Measurements from ENCODE around the gene WDR74. TPM values are rescaled to one million over a fixed set of nuclear protein-coding genes. Genes with fewer than 3 reads are reported as not detected.

Gene WDR74
- total RNA-seq, 4 donors from 2014 or later, result 66.4 to 133 (median 87.0) TPM

DNA sequence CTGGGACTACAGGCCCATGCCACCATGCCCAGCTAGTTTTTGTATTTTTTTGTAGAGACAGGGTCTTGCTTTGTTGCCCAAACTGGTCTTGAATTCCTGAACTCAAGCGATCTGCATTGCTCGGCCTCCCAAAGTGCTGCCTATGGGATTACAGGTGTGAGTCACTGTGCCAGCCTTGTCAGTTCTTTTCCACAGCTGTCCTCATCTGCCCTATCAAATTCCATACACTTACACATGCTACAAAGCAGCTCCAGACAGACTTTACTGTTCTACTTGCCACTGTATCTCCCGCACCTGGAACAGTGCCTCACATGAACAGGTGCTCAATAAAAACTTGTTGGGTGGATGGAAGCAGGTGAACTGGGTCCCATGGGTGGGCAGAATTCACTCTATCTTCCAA, 15.7 kb downstream of the WDR74 start:
- intact Hi-C loops (cut with DNase I; ENCODE audit: low total_unique reads) (no loop called here), in situ Hi-C loops (cut with MboI; ENCODE audit: low sequenced_read_pairs in 4 of 4) (no loop called here)
- no peak for TF ChIP-seq POLR2A (IDR thresholded peaks at IDR 0.05)
- TF ChIP-seq, protein P1, sequence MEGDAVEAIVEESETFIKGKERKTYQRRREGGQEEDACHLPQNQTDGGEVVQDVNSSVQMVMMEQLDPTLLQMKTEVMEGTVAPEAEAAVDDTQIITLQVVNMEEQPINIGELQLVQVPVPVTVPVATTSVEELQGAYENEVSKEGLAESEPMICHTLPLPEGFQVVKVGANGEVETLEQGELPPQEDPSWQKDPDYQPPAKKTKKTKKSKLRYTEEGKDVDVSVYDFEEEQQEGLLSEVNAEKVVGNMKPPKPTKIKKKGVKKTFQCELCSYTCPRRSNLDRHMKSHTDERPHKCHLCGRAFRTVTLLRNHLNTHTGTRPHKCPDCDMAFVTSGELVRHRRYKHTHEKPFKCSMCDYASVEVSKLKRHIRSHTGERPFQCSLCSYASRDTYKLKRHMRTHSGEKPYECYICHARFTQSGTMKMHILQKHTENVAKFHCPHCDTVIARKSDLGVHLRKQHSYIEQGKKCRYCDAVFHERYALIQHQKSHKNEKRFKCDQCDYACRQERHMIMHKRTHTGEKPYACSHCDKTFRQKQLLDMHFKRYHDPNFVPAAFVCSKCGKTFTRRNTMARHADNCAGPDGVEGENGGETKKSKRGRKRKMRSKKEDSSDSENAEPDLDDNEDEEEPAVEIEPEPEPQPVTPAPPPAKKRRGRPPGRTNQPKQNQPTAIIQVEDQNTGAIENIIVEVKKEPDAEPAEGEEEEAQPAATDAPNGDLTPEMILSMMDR (IDR thresholded peaks at IDR 0.05 in 4 of 5, conservative IDR thresholded peaks at IDR 0.05 in 1 of 5), result no peak
- Histone ChIP-seq H3K27ac (peak overlapping the region in 3 of 4 donors; percentile 17 to 71 (median 65)), H3K27me3 (no peaks in the 10 kb centered on the region), H3K4me1 (peaks cover 0 to 3% of the 10 kb centered on the region in 2 donors), H3K9me3 (no peaks in the 10 kb centered on the region), H3K36me3 (peaks cover 0 to 89% of the 10 kb centered on the region in 2 donors), H3K4me3 (no peak overlapping the region)
- ATAC-seq, result peak; percentile 89 to 97
- DNase-seq, result peak; percentile 36 to 65

DNA sequence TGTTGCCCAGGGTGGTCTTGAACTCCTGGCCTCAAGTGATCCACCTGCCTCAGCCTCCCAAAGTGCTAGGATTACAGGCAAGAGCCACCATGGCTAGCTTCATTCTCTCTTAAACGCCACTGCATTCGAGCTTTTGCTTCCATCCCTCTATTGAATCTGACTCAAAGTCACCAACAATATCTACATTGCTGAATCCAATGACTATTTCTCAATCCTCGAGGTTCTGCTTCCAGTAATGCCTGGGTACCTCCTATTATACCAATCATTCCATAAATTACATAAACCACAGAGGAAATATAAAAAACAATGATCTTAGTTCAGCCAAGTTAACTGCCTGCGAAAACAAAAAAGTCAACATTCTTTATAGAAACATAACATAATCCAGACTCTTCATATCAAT, 22.3 kb downstream of the WDR74 start:
- peaks cover 0 to 48% of the 10 kb centered on the region in 2 donors for H3K36me3 ChIP-seq
- in situ Hi-C loops (cut with MboI; ENCODE audit: low sequenced_read_pairs in 4 of 4), result no loop called here
- no peaks in the 10 kb centered on the region for H3K4me1 ChIP-seq
- H3K4me3 ChIP-seq, result no peak overlapping the region
- H3K9me3 ChIP-seq, result no peaks in the 10 kb centered on the region
- intact Hi-C loops (cut with DNase I; ENCODE audit: low total_unique reads), result no loop called here
- no peak overlapping the region for H3K27ac ChIP-seq
- ATAC-seq (no peak), DNase-seq (no peak)
- TF ChIP-seq, protein P1 (IDR thresholded peaks at IDR 0.05 in 4 of 5, conservative IDR thresholded peaks at IDR 0.05 in 1 of 5), result no peak
- no peak for TF ChIP-seq POLR2A (IDR thresholded peaks at IDR 0.05)
- no peaks in the 10 kb centered on the region for H3K27me3 ChIP-seq

DNA sequence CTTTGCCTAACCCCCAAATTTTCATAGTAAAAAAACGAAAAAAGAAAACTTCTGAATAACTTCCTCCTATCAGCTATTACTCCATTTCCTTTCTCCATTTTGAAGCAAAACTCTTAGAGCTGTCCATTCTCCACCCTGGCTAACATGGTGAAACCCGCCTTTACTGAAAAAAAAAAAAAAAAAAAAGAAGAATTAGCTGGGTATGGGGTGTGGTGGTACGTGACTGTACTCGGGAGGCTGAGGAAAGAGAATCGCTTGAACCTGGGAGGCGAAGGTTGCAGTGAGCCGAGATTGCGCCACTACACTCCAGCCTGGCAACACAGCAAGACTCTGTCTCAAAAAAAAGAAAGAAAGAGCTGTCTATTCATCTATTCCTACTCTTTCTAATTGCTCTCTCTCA, 22.8 kb downstream of the WDR74 start:
- Histone ChIP-seq H3K27me3 (no peaks in the 10 kb centered on the region), H3K36me3 (peaks cover 0 to 42% of the 10 kb centered on the region in 2 donors), H3K4me1 (no peaks in the 10 kb centered on the region), H3K4me3 (no peak overlapping the region), H3K27ac (no peak overlapping the region), H3K9me3 (no peaks in the 10 kb centered on the region)
- ATAC-seq (no peak), DNase-seq (no peak)
- in situ Hi-C loops (cut with MboI; ENCODE audit: low sequenced_read_pairs in 4 of 4), result no loop called here
- TF ChIP-seq, protein P1 (IDR thresholded peaks at IDR 0.05 in 4 of 5, conservative IDR thresholded peaks at IDR 0.05 in 1 of 5), result no peak
- TF ChIP-seq POLR2A (IDR thresholded peaks at IDR 0.05), result no peak
- intact Hi-C loops (cut with DNase I; ENCODE audit: low total_unique reads), result no loop called here

DNA sequence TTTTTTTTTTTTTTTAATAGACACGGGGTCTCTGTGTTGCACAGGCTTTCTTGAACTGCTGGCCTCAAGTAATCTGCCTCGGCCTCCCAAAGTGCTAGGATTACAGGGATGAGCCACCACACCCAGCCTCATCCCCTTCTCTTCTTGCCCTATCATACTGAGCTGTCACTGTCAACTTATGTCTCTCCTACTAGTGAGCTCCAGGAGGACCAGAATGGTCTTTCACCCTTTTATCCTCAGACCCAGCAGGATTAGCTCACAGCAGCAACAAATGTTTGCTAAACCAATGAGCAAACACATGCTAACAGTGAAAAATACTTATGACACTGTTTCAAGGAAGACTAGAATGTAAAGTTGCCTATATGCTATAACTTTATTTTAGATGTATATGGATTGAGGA, 27.7 kb downstream of the WDR74 start:
- no peaks in the 10 kb centered on the region for H3K9me3 ChIP-seq
- H3K27ac ChIP-seq, result peak overlapping the region in 1 of 4 donors; percentile 9
- no peak overlapping the region for H3K4me3 ChIP-seq
- peaks cover 0 to 10% of the 10 kb centered on the region in 2 donors for H3K36me3 ChIP-seq
- DNase-seq, result no peak
- in situ Hi-C loops (cut with MboI; ENCODE audit: low sequenced_read_pairs in 4 of 4) (no loop called here), intact Hi-C loops (cut with DNase I; ENCODE audit: low total_unique reads) (no loop called here)
- H3K27me3 ChIP-seq, result no peaks in the 10 kb centered on the region
- no peak for ATAC-seq
- H3K4me1 ChIP-seq, result peaks cover 7% of the 10 kb centered on the region in 2 donors
- TF ChIP-seq, protein P1 (IDR thresholded peaks at IDR 0.05 in 4 of 5, conservative IDR thresholded peaks at IDR 0.05 in 1 of 5), result no peak

DNA sequence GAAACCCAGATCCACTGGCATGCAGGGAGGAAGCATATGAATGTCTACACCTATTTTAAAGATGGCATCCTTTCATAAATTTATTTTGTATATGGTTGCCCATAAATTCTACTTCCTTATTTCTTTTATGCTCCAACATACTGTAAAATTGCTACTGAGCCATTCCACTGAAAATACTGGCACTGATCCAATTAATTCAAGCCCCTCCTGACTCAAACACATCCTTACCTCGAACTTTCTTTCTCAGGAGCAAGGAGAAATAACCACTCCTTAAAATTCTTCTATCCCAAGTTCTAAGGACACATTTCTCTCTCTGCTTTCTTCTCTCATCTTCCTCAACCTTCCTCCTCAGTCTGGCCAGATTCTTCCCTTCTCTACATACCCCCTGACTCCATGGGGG, 28.6 kb downstream of the WDR74 start:
- Histone ChIP-seq H3K27me3 (no peaks in the 10 kb centered on the region), H3K36me3 (peaks cover 0 to 3% of the 10 kb centered on the region in 2 donors), H3K9me3 (no peaks in the 10 kb centered on the region), H3K4me1 (peaks cover 14 to 16% of the 10 kb centered on the region in 2 donors), H3K27ac (peak overlapping the region in 1 of 4 donors; percentile 9), H3K4me3 (no peak overlapping the region)
- in situ Hi-C loops (cut with MboI; ENCODE audit: low sequenced_read_pairs in 4 of 4), result no loop called here
- intact Hi-C loops (cut with DNase I; ENCODE audit: low total_unique reads), result no loop called here
- no peak for DNase-seq
- no peak for ATAC-seq
- TF ChIP-seq, protein P1 (IDR thresholded peaks at IDR 0.05 in 4 of 5, conservative IDR thresholded peaks at IDR 0.05 in 1 of 5), result no peak
- TF ChIP-seq POLR2A (IDR thresholded peaks at IDR 0.05), result no peak

All from gastrocnemius medialis (tissue), 4 donors.